Mesendoderm (in vitro differentiated cells): ENCODE data around the gene USP13.

Experiments used
- DNase-seq: peaks from one replicate; pipeline ENCODE4 v3.0.0; 2013
- H2AK5ac ChIP-seq: 2 replicates; pipeline ENCODE4 v1.6.1; 2013; ENCODE audit warnings: low read length, inconsistent platforms
- H2BK120ac ChIP-seq: 2 replicates; pipeline ENCODE4 v1.6.1; 2013; ENCODE audit warnings: low read depth, mild to moderate bottlenecking, low read length, moderate library complexity, mixed read lengths
- H2BK15ac ChIP-seq: replicated peaks from 2 replicates; pipeline ENCODE4 v1.6.1; 2013; ENCODE audit warnings: low read depth, mild to moderate bottlenecking, moderate library complexity
- H2BK5ac ChIP-seq: 2 replicates; pipeline ENCODE4 v1.6.1; 2013; ENCODE audit warnings: low read length, inconsistent platforms
- H3K18ac ChIP-seq: 2 replicates; pipeline ENCODE4 v1.6.1; 2013; ENCODE audit warnings: mild to moderate bottlenecking, low read length, mixed read lengths
- H3K23ac ChIP-seq: one replicate; pipeline ENCODE4 v1.6.1; 2013; ENCODE audit warnings: low read length
- H3K27ac ChIP-seq: 2 replicates; pipeline ENCODE4 v1.5.1; 2013; ENCODE audit warnings: low read depth, mild to moderate bottlenecking, inconsistent platforms, low read length, moderate library complexity
- H3K27me3 ChIP-seq: 2 replicates; pipeline ENCODE4 v1.6.1; 2013; ENCODE audit warnings: low read length, control low read depth, mild to moderate bottlenecking, inconsistent platforms; ENCODE audit not compliant: insufficient read depth, poor library complexity
- H3K36me3 ChIP-seq: 2 replicates; pipeline ENCODE4 v1.6.1; 2013; ENCODE audit warnings: low read length, inconsistent platforms; ENCODE audit not compliant: control insufficient read depth, insufficient read depth
- H3K4ac ChIP-seq: one replicate; pipeline ENCODE4 v1.6.1; 2013; ENCODE audit warnings: low read depth, mild to moderate bottlenecking, low read length, moderate library complexity
- H3K4me1 ChIP-seq: 2 replicates; pipeline ENCODE4 v1.6.1; 2013; ENCODE audit warnings: low read depth, low read length, inconsistent platforms; ENCODE audit not compliant: control insufficient read depth
- H3K4me2 ChIP-seq: 2 replicates; pipeline ENCODE4 v1.6.1; 2013; ENCODE audit warnings: low read length
- H3K4me3 ChIP-seq: 2 replicates; pipeline ENCODE4 v1.5.1; 2013; ENCODE audit warnings: mild to moderate bottlenecking, low read length
- H3K56ac ChIP-seq: one replicate; pipeline ENCODE4 v1.6.1; 2013; ENCODE audit warnings: low read length
- H3K79me1 ChIP-seq: 2 replicates; pipeline ENCODE4 v1.6.1; 2013; ENCODE audit warnings: low read length, inconsistent platforms
- H3K79me2 ChIP-seq: 2 replicates; pipeline ENCODE4 v1.6.1; 2013; ENCODE audit warnings: mild to moderate bottlenecking, low read length; ENCODE audit not compliant: control insufficient read depth, insufficient read depth
- H3K9ac ChIP-seq: 2 replicates; pipeline ENCODE4 v1.6.1; 2013; ENCODE audit warnings: low read length, inconsistent platforms
- H4K5ac ChIP-seq: one replicate; pipeline ENCODE4 v1.6.1; 2013; ENCODE audit warnings: low read length
- H4K8ac ChIP-seq: one replicate; pipeline ENCODE4 v1.6.1; 2013; ENCODE audit warnings: low read depth, mild to moderate bottlenecking, control low read depth, low read length, moderate library complexity
- WGBS: extraction: QIAGEN DNeasy Blood & Tissue Kit; methylation state at CpG from one replicate; pipeline ENCODE4 v1.1.7; 2013; ENCODE audit warnings: low lambda C conversion rate, missing lambda C conversion rate; ENCODE audit not compliant: insufficient coverage; ENCODE audit errors: extremely low coverage; 5-methylcytosine and 5-hydroxymethylcytosine counted together

USP13 gene

GRCh38 chr3:179671309-179671708 lies 18.5 kb downstream of the USP13 start:
- no peak overlapping the region for H4K5ac ChIP-seq
- no peak overlapping the region for H2BK120ac ChIP-seq
- no CpG with 5 or more reads among the region's 1 CpG for WGBS

GRCh38 chr3:179671747-179672242 lies 19.0 kb downstream of the USP13 start:
- Histone ChIP-seq H2BK15ac (no peak overlapping the region), H2BK120ac (no peak overlapping the region), H3K4me1 (peaks cover 1% of the 10 kb centered on the region), H3K23ac (no peak overlapping the region), H3K79me1 (peaks cover 22% of the 10 kb centered on the region), H3K79me2 (peaks cover 28% of the 10 kb centered on the region), H3K9ac (no peak overlapping the region), H3K4me2 (no peak overlapping the region), H3K18ac (no peak overlapping the region), H3K4ac (no peak overlapping the region), H2BK5ac (no peak overlapping the region), H4K8ac (no peak overlapping the region), H3K27me3 (no peaks in the 10 kb centered on the region), H2AK5ac (no peak overlapping the region), H3K36me3 (no peaks in the 10 kb centered on the region), H3K56ac (no peak overlapping the region), H4K5ac (no peak overlapping the region), H3K27ac (no peak overlapping the region), H3K4me3 (no peak overlapping the region)
- no CpG with 5 or more reads among the region's 15 CpGs for WGBS
- peak; percentile 29 for DNase-seq

More at GRCh38 chr3:179671309-179671708, 18.5 kb downstream of the USP13 start:
- Histone ChIP-seq H3K4me1 (peaks cover 2% of the 10 kb centered on the region), H2AK5ac (no peak overlapping the region), H3K4me3 (no peak overlapping the region), H3K27ac (no peak overlapping the region), H3K23ac (no peak overlapping the region), H3K56ac (no peak overlapping the region), H3K27me3 (no peaks in the 10 kb centered on the region), H3K36me3 (no peaks in the 10 kb centered on the region), H2BK15ac (no peak overlapping the region), H3K9ac (no peak overlapping the region), H3K18ac (no peak overlapping the region), H4K8ac (no peak overlapping the region), H3K4ac (no peak overlapping the region), H3K79me1 (peaks cover 23% of the 10 kb centered on the region), H3K4me2 (no peak overlapping the region), H3K79me2 (peaks cover 30% of the 10 kb centered on the region), H2BK5ac (no peak overlapping the region)
- no peak for DNase-seq

GRCh38 chr3:179672918-179673317 lies 20.1 kb downstream of the USP13 start:
- no CpG with 5 or more reads among the region's 4 CpGs for WGBS

GRCh38 chr3:179673523-179673922 lies 20.7 kb downstream of the USP13 start:
- DNase-seq, result no peak
- H3K4me3 ChIP-seq, result no peak overlapping the region
- H2BK120ac ChIP-seq, result no peak overlapping the region
- H3K36me3 ChIP-seq, result no peaks in the 10 kb centered on the region
- no peak overlapping the region for H3K27ac ChIP-seq
- no peak overlapping the region for H2BK15ac ChIP-seq
- no peak overlapping the region for H2AK5ac ChIP-seq
- no peak overlapping the region for H4K5ac ChIP-seq
- WGBS, result no CpG with 5 or more reads among the region's 8 CpGs
- H3K18ac ChIP-seq, result no peak overlapping the region
- no peak overlapping the region for H4K8ac ChIP-seq
- no peaks in the 10 kb centered on the region for H3K4me1 ChIP-seq
- H3K9ac ChIP-seq, result no peak overlapping the region
- peaks cover 20% of the 10 kb centered on the region for H3K79me2 ChIP-seq
- no peak overlapping the region for H3K4me2 ChIP-seq
- H3K79me1 ChIP-seq, result peaks cover 17% of the 10 kb centered on the region
- no peak overlapping the region for H2BK5ac ChIP-seq
- no peaks in the 10 kb centered on the region for H3K27me3 ChIP-seq
- H3K4ac ChIP-seq, result no peak overlapping the region
- H3K56ac ChIP-seq, result no peak overlapping the region
- H3K23ac ChIP-seq, result no peak overlapping the region

More at GRCh38 chr3:179672918-179673317, 20.1 kb downstream of the USP13 start:
- Histone ChIP-seq H4K8ac (no peak overlapping the region), H3K18ac (no peak overlapping the region), H2AK5ac (no peak overlapping the region), H2BK120ac (no peak overlapping the region), H3K4ac (no peak overlapping the region), H3K4me3 (no peak overlapping the region), H3K4me2 (no peak overlapping the region), H2BK15ac (no peak overlapping the region), H3K79me1 (peaks cover 17% of the 10 kb centered on the region), H3K23ac (no peak overlapping the region), H4K5ac (no peak overlapping the region), H3K27ac (no peak overlapping the region), H3K79me2 (peaks cover 20% of the 10 kb centered on the region), H3K56ac (no peak overlapping the region), H3K36me3 (no peaks in the 10 kb centered on the region), H3K9ac (no peak overlapping the region), H2BK5ac (no peak overlapping the region), H3K4me1 (no peaks in the 10 kb centered on the region), H3K27me3 (no peaks in the 10 kb centered on the region)
- DNase-seq, result no peak

- Histone ChIP-seq H2BK5ac (no peak overlapping the region), H3K4ac (no peak overlapping the region), H3K79me2 (peaks cover 11% of the 10 kb centered on the region), H3K18ac (no peak overlapping the region), H3K36me3 (no peaks in the 10 kb centered on the region), H3K79me1 (peaks cover 12% of the 10 kb centered on the region), H2BK120ac (no peak overlapping the region), H3K4me1 (no peaks in the 10 kb centered on the region), H3K27me3 (no peaks in the 10 kb centered on the region), H4K8ac (no peak overlapping the region), H4K5ac (no peak overlapping the region), H3K27ac (no peak overlapping the region), H3K56ac (no peak overlapping the region), H3K4me2 (no peak overlapping the region), H2AK5ac (no peak overlapping the region), H3K23ac (no peak overlapping the region), H2BK15ac (no peak overlapping the region), H3K4me3 (no peak overlapping the region), H3K9ac (no peak overlapping the region)
- WGBS, result no CpG with 5 or more reads among the region's 5 CpGs
- DNase-seq, result no peak
Measured at GRCh38 chr3:179676081-179676480, 23.2 kb downstream of the USP13 start.

GRCh38 chr3:179677884-179678283 lies 25.0 kb downstream of the USP13 start:
- H3K4me1 ChIP-seq, result no peaks in the 10 kb centered on the region
- no CpG with 5 or more reads among the region's 2 CpGs for WGBS
- no peak overlapping the region for H2BK15ac ChIP-seq
- no peaks in the 10 kb centered on the region for H3K27me3 ChIP-seq
- no peak overlapping the region for H3K9ac ChIP-seq
- no peak overlapping the region for H4K5ac ChIP-seq
- H2AK5ac ChIP-seq, result no peak overlapping the region
- H2BK5ac ChIP-seq, result no peak overlapping the region
- H4K8ac ChIP-seq, result no peak overlapping the region
- H3K56ac ChIP-seq, result no peak overlapping the region
- no peak overlapping the region for H3K4me3 ChIP-seq
- no peak overlapping the region for H3K4me2 ChIP-seq
- H3K18ac ChIP-seq, result no peak overlapping the region
- H3K36me3 ChIP-seq, result no peaks in the 10 kb centered on the region
- no peak for DNase-seq
- H3K23ac ChIP-seq, result no peak overlapping the region
- no peak overlapping the region for H3K4ac ChIP-seq
- H3K27ac ChIP-seq, result no peak overlapping the region
- H2BK120ac ChIP-seq, result no peak overlapping the region
- H3K79me1 ChIP-seq, result peaks cover 13% of the 10 kb centered on the region
- H3K79me2 ChIP-seq, result peaks cover 11% of the 10 kb centered on the region
